Activated T-cell treated with anti-CD3 and anti-CD28 coated beads, Interleukin-2, amount 50 U/mL, for 4 hours (primary cell): ENCODE measurements around the gene B3GAT2. TPM values are rescaled to one million over a fixed set of nuclear protein-coding genes. Genes with fewer than 3 reads are reported as not detected.

Source experiments
- ATAC-seq, 2 donors: fragments of 200-7000 bp; cut with Tn5 transposase; one replicate each; pipeline ENCODE4 v1.10.0; 2021
- DNase-seq: peaks from one replicate; pipeline ENCODE4 v3.0.0-alpha.2; 2020
- H3K27me3 Mint-ChIP-seq: one replicate; pipeline ENCODE4 v1.8.0; 2021; ENCODE audit warnings: low read depth, mixed read lengths
- H3K36me3 Mint-ChIP-seq: one replicate; pipeline ENCODE4 v1.8.0; 2022; ENCODE audit warnings: mixed read lengths; ENCODE audit not compliant: insufficient read depth
- H3K4me1 Mint-ChIP-seq: one replicate; pipeline ENCODE4 v1.8.0; 2021; ENCODE audit warnings: low read depth, mixed read lengths
- H3K4me3 Mint-ChIP-seq: one replicate; pipeline ENCODE4 v1.8.0; 2021; ENCODE audit warnings: mild to moderate bottlenecking, moderate library complexity, mixed read lengths
- H3K9me3 Mint-ChIP-seq: one replicate; pipeline ENCODE4 v1.8.0; 2021; ENCODE audit warnings: mixed read lengths
- total RNA-seq, 3 donors: library from RNA; stranded (reverse); gene quantifications; one replicate each; pipeline ENCODE4 v1.2.1, GENCODE V29; 2021

The B3GAT2 gene
- total RNA-seq, 3 donors from 2014 or later, result 0.05 to 0.13 (median 0.08) TPM

GRCh38 chr6:70842541-70842940 lies 114.3 kb downstream of the B3GAT2 start:
- no peak for DNase-seq
- Mint-ChIP-seq H3K27me3 (no peaks in the 10 kb centered on the region), H3K36me3 (peaks cover 18% of the 10 kb centered on the region)

DNA sequence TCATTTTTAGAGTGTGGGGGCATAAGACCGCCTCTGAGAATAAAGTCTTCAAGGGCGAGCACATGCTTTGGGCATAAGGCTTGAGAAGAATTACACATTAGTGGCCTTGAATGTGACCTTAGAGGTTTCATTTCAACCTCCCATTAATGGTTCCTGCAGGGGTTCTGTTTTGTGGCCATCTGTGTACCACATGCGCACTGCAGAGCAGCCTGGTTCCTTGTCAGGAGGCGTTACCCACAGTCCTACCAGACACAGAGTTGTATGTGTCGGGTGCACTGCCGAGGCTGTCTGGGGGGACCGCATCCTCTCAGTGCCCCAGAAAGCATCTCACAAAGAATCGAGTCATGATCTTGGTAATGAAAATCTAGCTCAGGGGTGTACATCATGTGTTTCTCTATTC lies 115.7 kb downstream of the B3GAT2 start:
- Mint-ChIP-seq H3K27me3 (no peaks in the 10 kb centered on the region), H3K4me1 (peaks cover 6% of the 10 kb centered on the region), H3K36me3 (peaks cover 15% of the 10 kb centered on the region), H3K4me3 (no peak overlapping the region), H3K9me3 (no peaks in the 10 kb centered on the region)
- ATAC-seq, result no peak
- no peak for DNase-seq

More at GRCh38 chr6:70842541-70842940, 114.3 kb downstream of the B3GAT2 start:
- ATAC-seq, result no peak
- peaks cover 6% of the 10 kb centered on the region for H3K4me1 Mint-ChIP-seq
- H3K4me3 Mint-ChIP-seq, result no peak overlapping the region
- H3K9me3 Mint-ChIP-seq, result no peaks in the 10 kb centered on the region

- H3K27me3 Mint-ChIP-seq, result no peaks in the 10 kb centered on the region
- peaks cover 10% of the 10 kb centered on the region for H3K36me3 Mint-ChIP-seq
- H3K4me1 Mint-ChIP-seq, result peaks cover 2% of the 10 kb centered on the region
- H3K9me3 Mint-ChIP-seq, result no peaks in the 10 kb centered on the region
- H3K4me3 Mint-ChIP-seq, result no peak overlapping the region
- DNase-seq (no peak), ATAC-seq (no peak)
These were observed 117.3 kb downstream of the B3GAT2 start for GRCh38 chr6:70839286-70840266.

- H3K27me3 Mint-ChIP-seq, result no peaks in the 10 kb centered on the region
- peaks cover 2% of the 10 kb centered on the region for H3K4me1 Mint-ChIP-seq
- H3K36me3 Mint-ChIP-seq, result peaks cover 10% of the 10 kb centered on the region
- ATAC-seq (no peak), DNase-seq (no peak)
- no peaks in the 10 kb centered on the region for H3K9me3 Mint-ChIP-seq
- no peak overlapping the region for H3K4me3 Mint-ChIP-seq
These were observed 118.0 kb downstream of the B3GAT2 start for GRCh38 chr6:70838907-70839285.

DNA sequence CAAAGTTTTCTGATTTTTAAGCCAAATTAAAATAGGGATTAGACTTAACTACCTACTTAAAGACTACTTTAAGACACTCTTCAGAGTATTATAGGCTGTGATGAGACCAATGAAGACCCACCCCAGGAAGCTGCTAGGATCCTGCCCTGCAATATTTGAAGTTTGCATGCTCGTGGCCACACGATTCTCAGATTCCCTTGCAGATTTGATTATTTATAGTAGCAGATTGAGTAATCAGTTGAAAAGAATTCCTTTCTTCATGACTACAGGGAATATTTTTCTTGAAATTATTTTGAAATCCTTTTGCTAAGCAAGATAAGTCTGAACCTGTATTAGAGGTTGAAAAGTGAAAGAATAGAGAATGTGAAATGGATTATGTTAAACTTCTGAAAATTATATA lies 122.3 kb downstream of the B3GAT2 start:
- Mint-ChIP-seq H3K4me3 (no peak overlapping the region), H3K36me3 (peaks cover 10% of the 10 kb centered on the region), H3K27me3 (no peaks in the 10 kb centered on the region), H3K4me1 (peaks cover 2% of the 10 kb centered on the region), H3K9me3 (peaks cover 4% of the 10 kb centered on the region)
- no peak for DNase-seq
- ATAC-seq, result no peak

DNA sequence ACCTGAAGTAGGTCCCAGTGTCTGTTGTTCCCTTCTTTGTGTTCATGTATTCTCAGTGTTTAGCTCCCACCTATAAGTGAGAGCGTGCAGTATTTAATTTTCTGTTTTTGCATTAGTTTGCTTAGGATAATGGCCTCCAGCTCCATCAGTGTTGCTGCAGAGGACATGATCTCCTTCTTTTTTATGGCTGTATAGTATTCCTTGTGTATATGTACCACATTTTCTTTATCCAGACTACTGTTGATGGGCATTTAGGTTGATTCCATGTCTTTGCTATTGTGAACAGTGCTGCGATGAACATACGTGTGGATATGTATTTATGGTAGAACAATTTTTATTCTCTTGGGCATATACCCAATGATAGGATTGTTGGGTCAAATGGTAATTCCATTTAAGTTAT lies 125.4 kb downstream of the B3GAT2 start:
- DNase-seq (no peak), ATAC-seq (no peak)
- Mint-ChIP-seq H3K4me1 (no peaks in the 10 kb centered on the region), H3K9me3 (peaks cover 4% of the 10 kb centered on the region), H3K27me3 (no peaks in the 10 kb centered on the region), H3K36me3 (peaks cover 7% of the 10 kb centered on the region), H3K4me3 (no peak overlapping the region)

GRCh38 chr6:70823651-70824050 lies 133.2 kb downstream of the B3GAT2 start:
- no peak for ATAC-seq
- H3K27me3 Mint-ChIP-seq, result no peaks in the 10 kb centered on the region
- peaks cover 17% of the 10 kb centered on the region for H3K36me3 Mint-ChIP-seq
- H3K4me3 Mint-ChIP-seq, result no peak overlapping the region
- DNase-seq, result no peak
- peaks cover 1% of the 10 kb centered on the region for H3K4me1 Mint-ChIP-seq
- peaks cover 10% of the 10 kb centered on the region for H3K9me3 Mint-ChIP-seq

- no peak for ATAC-seq
- H3K4me1 Mint-ChIP-seq, result peaks cover 1% of the 10 kb centered on the region
These were observed 135.1 kb downstream of the B3GAT2 start for GRCh38 chr6:70821751-70822150.

GRCh38 chr6:70820778-70821177 lies 136.1 kb downstream of the B3GAT2 start:
- ATAC-seq (no peak), DNase-seq (no peak)
- Mint-ChIP-seq H3K4me3 (no peak overlapping the region), H3K36me3 (peaks cover 22% of the 10 kb centered on the region), H3K4me1 (peaks cover 1% of the 10 kb centered on the region), H3K27me3 (no peaks in the 10 kb centered on the region), H3K9me3 (peaks cover 10% of the 10 kb centered on the region)

More at GRCh38 chr6:70821751-70822150, 135.1 kb downstream of the B3GAT2 start:
- Mint-ChIP-seq H3K27me3 (no peaks in the 10 kb centered on the region), H3K36me3 (peaks cover 17% of the 10 kb centered on the region), H3K9me3 (peaks cover 10% of the 10 kb centered on the region), H3K4me3 (no peak overlapping the region)
- no peak for DNase-seq

- H3K4me1 Mint-ChIP-seq, result peaks cover 1% of the 10 kb centered on the region
- H3K27me3 Mint-ChIP-seq, result no peaks in the 10 kb centered on the region
- DNase-seq (no peak), ATAC-seq (no peak)
- H3K36me3 Mint-ChIP-seq, result peaks cover 21% of the 10 kb centered on the region
- peaks cover 10% of the 10 kb centered on the region for H3K9me3 Mint-ChIP-seq
- no peak overlapping the region for H3K4me3 Mint-ChIP-seq
These were observed 137.2 kb downstream of the B3GAT2 start for GRCh38 chr6:70819646-70820045.

GRCh38 chr6:70813885-70814284 lies 143.0 kb downstream of the B3GAT2 start:
- ATAC-seq (no peak), DNase-seq (no peak)
- Mint-ChIP-seq H3K27me3 (no peaks in the 10 kb centered on the region), H3K4me1 (no peaks in the 10 kb centered on the region), H3K9me3 (no peaks in the 10 kb centered on the region), H3K36me3 (peaks cover 27% of the 10 kb centered on the region), H3K4me3 (no peak overlapping the region)

GRCh38 chr6:70811788-70812187 lies 145.1 kb downstream of the B3GAT2 start:
- Mint-ChIP-seq H3K4me3 (no peak overlapping the region), H3K27me3 (no peaks in the 10 kb centered on the region), H3K36me3 (peaks cover 35% of the 10 kb centered on the region), H3K9me3 (no peaks in the 10 kb centered on the region), H3K4me1 (no peaks in the 10 kb centered on the region)
- ATAC-seq, result no peak
- DNase-seq, result no peak
